NCI-H82 treated with DMSO at 0.1 percent for 48 hours (cell line): ENCODE data around the gene ICE1.
A peak's percentile ranks its signal among the peaks of the same experiment; 100 is the strongest.
"Not testable (repeated sequence)": the region's sequence is repeated elsewhere in the genome, so short reads cannot be mapped to it uniquely, and the experiment has no call there.

ENCODE experiments used
- DNase-seq: peaks from one replicate; lab custom pipeline; 2025; ENCODE audit not compliant: unreplicated experiment; lab: John Stamatoyannopoulos, UW

ICE1 gene

DNA sequence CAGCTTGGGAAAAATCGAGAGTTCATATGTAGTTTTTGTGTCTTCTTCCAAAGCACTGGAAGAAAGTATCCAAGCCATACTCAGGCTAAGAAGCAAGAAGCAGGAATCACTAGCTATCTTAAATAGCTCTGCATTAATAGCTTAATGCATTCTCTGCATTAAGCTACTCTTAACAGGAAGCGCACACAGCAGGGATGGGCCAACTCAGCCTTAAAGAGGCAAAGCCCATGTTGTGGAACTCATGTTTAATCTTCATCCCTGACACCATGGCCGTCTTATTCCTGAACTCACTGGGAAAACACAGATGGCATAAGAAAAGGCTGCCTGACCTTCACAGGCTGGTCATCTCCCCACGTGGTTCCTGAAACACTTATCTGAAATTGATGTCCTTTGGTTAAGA is 18.7 kb upstream of the ICE1 start:
- DNase-seq, result no peak

GRCh38 chr5:5404381-5404780 is 18.1 kb upstream of the ICE1 start:
- no peak for DNase-seq

GRCh38 chr5:5405441-5405840 is 17.0 kb upstream of the ICE1 start:
- DNase-seq, result no peak

DNA sequence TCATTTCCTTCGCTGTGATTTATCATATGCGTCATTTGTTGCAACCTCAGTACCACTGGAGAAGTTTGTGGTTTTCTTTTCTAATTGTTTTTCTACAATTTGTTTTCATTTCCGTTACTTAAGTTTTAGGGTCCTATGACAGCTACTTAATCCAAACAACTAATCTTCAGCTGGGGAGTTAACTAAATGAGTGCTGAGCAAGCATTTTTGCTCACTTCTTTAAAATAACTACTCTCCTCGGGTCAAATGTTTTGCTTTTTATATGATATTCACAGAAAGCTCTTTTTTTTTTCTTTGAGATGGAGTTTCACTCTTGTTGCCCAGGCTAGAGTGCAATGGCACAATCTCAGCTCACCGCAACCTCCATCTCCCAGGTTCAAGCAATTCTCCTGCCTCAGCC is 14.6 kb upstream of the ICE1 start:
- DNase-seq, result no peak

- DNase-seq, result no peak
Measured at GRCh38 chr5:5409151-5409810, 13.2 kb upstream of the ICE1 start.

DNA sequence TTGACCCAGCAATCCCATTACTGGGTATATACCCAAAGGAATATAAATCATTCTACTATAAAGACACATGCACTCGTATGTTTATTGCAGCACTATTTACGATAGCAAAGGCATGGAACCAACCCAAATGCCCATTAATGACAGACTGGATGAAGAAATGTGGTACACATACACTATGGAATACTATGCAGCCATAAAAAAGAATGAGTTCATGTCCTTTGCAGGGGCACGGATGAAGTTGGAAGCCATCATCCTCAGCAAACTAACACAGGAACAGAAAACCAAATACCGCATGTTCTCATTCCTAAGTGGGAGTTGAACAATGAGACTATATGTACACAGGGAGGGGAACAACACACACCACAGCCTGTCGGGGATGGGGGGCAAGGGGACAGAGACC is 8.6 kb upstream of the ICE1 start:
- not testable (repeated sequence) for DNase-seq

DNA sequence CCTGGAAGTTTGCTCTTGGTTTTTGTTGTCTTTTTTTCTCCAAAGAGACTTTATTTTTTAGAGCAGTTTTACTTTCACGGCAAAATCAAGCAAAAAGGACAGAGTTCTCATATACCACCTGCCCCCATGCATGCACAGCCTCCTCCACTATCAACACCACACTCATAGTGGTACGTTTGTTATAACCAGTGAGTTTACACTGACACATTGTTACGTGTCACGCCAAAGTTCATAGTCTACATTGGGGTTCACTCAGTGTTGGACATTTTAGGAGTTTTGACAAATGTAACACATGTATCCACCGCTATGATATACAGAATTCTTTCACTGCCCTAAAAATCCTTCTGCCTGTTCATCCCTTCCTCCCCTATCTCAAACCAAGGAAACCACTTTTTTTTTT is 7.5 kb upstream of the ICE1 start:
- no peak for DNase-seq

GRCh38 chr5:5416733-5417132 is 5.7 kb upstream of the ICE1 start:
- no peak for DNase-seq

- DNase-seq, result no peak
Measured at GRCh38 chr5:5418006-5418405, 4.5 kb upstream of the ICE1 start.

DNA sequence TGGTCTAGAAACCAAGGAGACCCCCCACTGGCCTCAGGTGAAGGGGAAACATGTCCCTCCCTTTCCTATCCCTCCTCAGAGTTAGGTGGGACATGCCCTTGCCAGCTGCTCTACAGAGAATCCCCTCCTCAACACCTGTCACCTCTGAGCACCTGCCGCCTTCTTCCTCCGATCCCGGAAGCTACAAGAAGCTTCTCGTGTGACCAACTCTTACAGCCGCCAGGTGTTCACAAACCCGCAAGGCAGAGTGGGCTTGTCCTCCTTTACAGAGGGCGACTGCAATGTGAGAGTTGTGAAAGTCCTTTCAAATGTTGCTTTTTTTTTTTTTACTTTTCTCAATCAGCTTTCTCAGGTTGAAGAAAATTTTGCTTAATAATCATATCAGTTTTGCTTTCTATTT is 3.7 kb upstream of the ICE1 start:
- no peak for DNase-seq

- DNase-seq, result peak; percentile 24
Measured at GRCh38 chr5:5419291-5420210, 2.9 kb upstream of the ICE1 start.

- no peak for DNase-seq
Measured at GRCh38 chr5:5420251-5420650, 2.2 kb upstream of the ICE1 start.

- no peak for DNase-seq
Measured at GRCh38 chr5:5421149-5421960, 1.1 kb upstream of the ICE1 start.

DNA sequence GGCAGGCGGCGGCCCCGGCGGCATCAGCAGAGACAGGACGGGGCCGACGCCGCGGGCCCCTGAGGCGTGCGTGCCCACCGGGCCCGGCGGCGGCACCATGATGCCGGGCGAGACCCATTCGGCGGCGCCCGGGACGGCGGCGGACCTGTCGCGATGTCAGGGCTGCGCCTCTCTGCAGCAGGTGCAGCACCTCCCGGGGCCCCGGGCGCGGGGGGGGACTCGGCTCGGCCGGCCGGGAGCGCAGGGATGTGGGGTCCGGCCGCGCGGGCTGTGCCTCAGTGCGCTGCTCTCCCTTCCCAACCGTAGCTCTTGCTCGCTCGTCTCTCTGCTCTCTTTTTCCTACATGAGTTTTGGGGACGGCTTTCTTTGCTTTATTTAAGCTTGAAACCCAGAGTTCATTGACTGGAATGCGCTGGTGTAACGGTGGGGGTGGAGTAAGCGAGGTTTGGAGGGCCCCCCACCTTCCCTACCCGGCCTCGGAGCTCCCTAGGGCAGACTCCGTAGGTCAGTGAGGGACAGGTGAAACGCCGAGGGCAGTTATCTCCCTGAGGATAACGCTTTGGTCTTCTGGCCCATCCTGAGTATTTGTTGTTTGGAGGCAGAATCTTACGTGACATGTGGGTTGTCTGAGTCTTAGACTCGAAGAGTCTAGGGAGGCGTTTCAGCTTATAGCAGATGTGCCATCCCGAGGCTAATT is 490 bp downstream of the ICE1 start:
- DNase-seq, result no peak

DNA sequence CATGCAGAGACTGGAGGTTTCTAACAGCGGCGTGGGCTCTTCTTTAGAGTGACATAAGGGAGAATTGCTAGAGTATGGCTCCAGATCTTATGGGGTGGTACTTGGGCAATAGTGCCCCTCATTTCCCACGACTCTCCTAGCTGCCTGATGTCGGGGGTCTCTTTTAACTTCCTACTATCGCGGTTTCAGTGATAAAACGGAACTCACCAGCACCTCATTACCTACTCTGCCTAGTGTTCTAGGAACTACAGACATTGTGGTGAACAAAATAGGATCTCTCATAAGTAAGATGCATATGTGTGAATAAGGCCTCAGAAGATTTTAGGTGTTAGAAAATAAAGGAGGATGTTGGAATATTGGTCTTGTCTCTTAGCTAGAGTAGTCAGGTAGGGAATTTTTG is 1.1 kb downstream of the ICE1 start:
- no peak for DNase-seq

- no peak for DNase-seq
Measured at GRCh38 chr5:5424736-5425135, 2.3 kb downstream of the ICE1 start.

DNA sequence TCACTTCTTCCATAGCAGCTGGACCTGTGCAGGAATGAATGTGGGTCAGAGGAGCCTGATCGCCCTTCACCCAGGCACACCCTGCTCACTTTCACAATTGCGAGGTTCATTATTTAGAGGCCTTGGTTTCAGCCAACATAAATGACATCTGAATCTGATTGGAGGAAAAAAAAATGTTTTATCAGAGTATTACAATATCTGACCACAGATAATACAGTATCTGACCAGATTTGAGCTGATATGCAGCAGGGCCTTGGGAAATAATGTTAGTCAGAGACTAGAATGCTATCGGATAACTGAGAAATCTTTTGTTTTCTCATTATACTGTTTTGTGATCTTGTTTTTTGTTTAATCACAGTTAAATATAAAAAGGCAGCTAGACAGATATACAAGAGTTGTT is 7.7 kb downstream of the ICE1 start:
- no peak for DNase-seq

GRCh38 chr5:5432020-5432707 is 9.7 kb downstream of the ICE1 start:
- no peak for DNase-seq

- DNase-seq, result no peak
Measured at GRCh38 chr5:5436203-5436760, 13.8 kb downstream of the ICE1 start.
